H7 (cell line): ENCODE measurements around the gene METTL17. TPM values are rescaled to one million over a fixed set of nuclear protein-coding genes. Genes with fewer than 3 reads are reported as not detected.
"Not testable (repeated sequence)": the region's sequence is repeated elsewhere in the genome, so short reads cannot be mapped to it uniquely, and the experiment has no call there.

ENCODE experiments used
- DNase-seq: peaks from one replicate; pipeline ENCODE4 v3.0.0; 2012
- H3K27me3 ChIP-seq: 2 replicates; pipeline ENCODE4 v1.6.0; 2011; ENCODE audit warnings: mild to moderate bottlenecking, low read length; ENCODE audit not compliant: control insufficient read depth, insufficient read depth
- H3K36me3 ChIP-seq: replicated peaks from 2 replicates; pipeline ENCODE4 v1.5.1; 2011; ENCODE audit warnings: low read length; ENCODE audit not compliant: control insufficient read depth, insufficient read depth
- H3K4me3 ChIP-seq: 2 replicates; pipeline ENCODE4 v1.5.1; 2011; ENCODE audit warnings: low read depth, mild to moderate bottlenecking, control low read depth, low read length, moderate library complexity; ENCODE audit not compliant: insufficient read depth
- total RNA-seq: library from RNA; depleted of rRNA; stranded (reverse); fragments of >200 nt; shearing (Covaris generic); gene quantifications from 2 replicates; pipeline ENCODE4 v1.2.3, GENCODE V29; 2014

METTL17 gene
- total RNA-seq, 1 experiment from 2014 or later, result 109 TPM

- Histone ChIP-seq H3K36me3 (no peaks in the 10 kb centered on the region), H3K27me3 (no peaks in the 10 kb centered on the region; the same call in 1 of the 2 replicates), H3K4me3 (no peak overlapping the region)
- DNase-seq, result no peak
These were observed 8.9 kb upstream of the METTL17 start for GRCh38 chr14:20980906-20981305.

- DNase-seq, result no peak
- no peaks in the 10 kb centered on the region for H3K36me3 ChIP-seq
These were observed 7.0 kb upstream of the METTL17 start for GRCh38 chr14:20982646-20983369.

DNA sequence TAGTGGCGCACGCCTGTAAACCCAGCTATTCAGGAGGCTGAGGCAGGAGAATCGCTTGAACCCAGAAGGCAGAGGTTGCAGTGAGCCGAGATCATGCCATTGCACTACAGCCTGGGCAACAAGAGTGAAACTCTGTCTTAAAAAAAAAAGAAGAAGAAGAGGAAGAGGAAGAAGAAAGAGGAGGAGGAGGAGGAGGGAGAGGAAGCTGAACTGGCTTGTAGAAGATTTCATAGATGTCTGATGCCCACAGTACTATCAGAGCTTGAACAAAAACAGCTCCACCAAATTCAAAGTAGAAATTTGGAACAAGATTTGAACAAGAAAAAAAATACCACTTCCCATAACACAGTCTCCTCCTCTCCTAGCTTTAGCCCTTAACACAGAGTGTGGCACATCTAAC lies 4.1 kb upstream of the METTL17 start:
- H3K4me3 ChIP-seq, H3K36me3 ChIP-seq, H3K27me3 ChIP-seq, DNase-seq: not testable (repeated sequence)

More at GRCh38 chr14:20982646-20983369, 7.0 kb upstream of the METTL17 start:
- H3K27me3 ChIP-seq, result no peaks in the 10 kb centered on the region; the same call in 1 of the 2 replicates
- no peak overlapping the region for H3K4me3 ChIP-seq

- no peak overlapping the region for H3K4me3 ChIP-seq
- no peak for DNase-seq
- H3K27me3 ChIP-seq, result no peaks in the 10 kb centered on the region; the same call in 1 of the 2 replicates
- H3K36me3 ChIP-seq, result no peaks in the 10 kb centered on the region
These were observed 3.0 kb upstream of the METTL17 start for GRCh38 chr14:20986811-20987210.

GRCh38 chr14:20988717-20989470 lies 886 bp upstream of the METTL17 start:
- no peak for DNase-seq
- H3K4me3 ChIP-seq, result peak overlapping the region; percentile 19
- peaks cover 8% of the 10 kb centered on the region for H3K36me3 ChIP-seq
- no peaks in the 10 kb centered on the region for H3K27me3 ChIP-seq

DNA sequence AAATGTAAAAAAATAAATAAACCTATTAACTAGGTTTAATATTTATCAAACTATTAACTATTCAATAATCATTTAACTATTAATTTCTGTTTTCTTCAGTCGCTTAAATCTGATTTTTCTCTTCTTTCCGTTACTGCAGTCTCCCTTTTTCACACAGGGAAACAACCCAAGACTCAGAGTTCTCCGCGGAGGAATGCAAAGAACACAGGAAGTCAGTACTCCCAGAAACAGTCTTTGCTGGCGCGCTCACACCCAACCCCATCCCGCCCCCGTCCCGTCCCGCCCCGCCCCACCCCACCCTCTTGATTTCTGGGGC lies 351 bp upstream of the METTL17 start:
- Histone ChIP-seq H3K4me3 (peak overlapping the region; percentile 92), H3K36me3 (peaks cover 8% of the 10 kb centered on the region), H3K27me3 (no peaks in the 10 kb centered on the region)
- no peak for DNase-seq

GRCh38 chr14:20996521-20996920 lies 6.7 kb downstream of the METTL17 start:
- H3K36me3 ChIP-seq, result peaks cover 28% of the 10 kb centered on the region
- no peak overlapping the region for H3K4me3 ChIP-seq
- H3K27me3 ChIP-seq, result no peaks in the 10 kb centered on the region
- DNase-seq, result no peak

DNA sequence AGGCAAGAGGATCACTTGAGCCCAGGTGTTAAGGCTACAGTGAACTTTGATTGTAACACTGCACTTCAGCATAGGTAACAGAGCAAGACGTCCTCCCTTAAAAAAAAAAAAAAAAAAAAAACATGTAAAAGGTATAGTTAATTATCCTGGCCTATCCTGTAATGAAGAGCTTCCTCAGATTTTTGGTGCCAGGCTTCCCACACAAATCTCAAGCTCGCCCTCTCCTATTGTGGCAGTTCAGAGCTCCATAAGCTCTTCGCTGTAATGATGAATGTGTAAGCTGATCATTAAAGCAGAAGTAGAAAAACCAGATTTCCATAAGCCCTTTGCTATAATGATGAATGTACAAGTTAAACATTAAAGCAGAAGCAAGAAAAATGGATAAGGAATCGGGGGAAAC lies 7.3 kb downstream of the METTL17 start:
- no peak for DNase-seq
- no peak overlapping the region for H3K4me3 ChIP-seq
- H3K36me3 ChIP-seq, result peaks cover 26% of the 10 kb centered on the region
- no peaks in the 10 kb centered on the region for H3K27me3 ChIP-seq

DNA sequence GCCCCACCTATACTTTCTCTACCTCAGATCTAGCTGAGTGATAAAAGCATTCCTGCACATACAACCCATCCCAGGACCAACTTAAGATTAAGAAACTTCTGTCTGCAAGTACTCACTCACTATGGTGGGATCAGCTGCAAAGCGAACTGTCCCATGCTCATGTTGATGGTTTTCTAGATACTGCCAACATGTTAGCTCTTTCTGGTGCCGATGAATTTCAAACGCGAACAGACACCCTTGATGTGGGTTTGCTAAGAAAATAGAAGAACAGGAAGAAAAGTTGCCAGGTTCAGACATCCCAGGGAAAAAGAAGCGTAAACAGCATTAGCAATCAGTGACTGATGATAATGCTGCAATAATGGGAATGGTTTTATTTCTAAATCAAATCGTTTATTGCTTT lies 7.8 kb downstream of the METTL17 start:
- Histone ChIP-seq H3K36me3 (peaks cover 23% of the 10 kb centered on the region), H3K4me3 (no peak overlapping the region), H3K27me3 (no peaks in the 10 kb centered on the region)
- no peak for DNase-seq

GRCh38 chr14:20998139-20998538 lies 8.4 kb downstream of the METTL17 start:
- H3K27me3 ChIP-seq, result no peaks in the 10 kb centered on the region
- no peak for DNase-seq
- no peak overlapping the region for H3K4me3 ChIP-seq
- H3K36me3 ChIP-seq, result peaks cover 21% of the 10 kb centered on the region

- peak; percentile 61 for DNase-seq
- Histone ChIP-seq H3K27me3 (no peaks in the 10 kb centered on the region), H3K4me3 (no peak within 1 kb of the TSS), H3K36me3 (peaks cover 20% of the 10 kb centered on the region)
These were observed 9.0 kb downstream of the METTL17 start, which contains the start of gene SLC39A2 for GRCh38 chr14:20998674-20999366. SLC39A2 (plus strand) TSS chr14:20999293; CDS start chr14:20999447, 154 bp downstream.

DNA sequence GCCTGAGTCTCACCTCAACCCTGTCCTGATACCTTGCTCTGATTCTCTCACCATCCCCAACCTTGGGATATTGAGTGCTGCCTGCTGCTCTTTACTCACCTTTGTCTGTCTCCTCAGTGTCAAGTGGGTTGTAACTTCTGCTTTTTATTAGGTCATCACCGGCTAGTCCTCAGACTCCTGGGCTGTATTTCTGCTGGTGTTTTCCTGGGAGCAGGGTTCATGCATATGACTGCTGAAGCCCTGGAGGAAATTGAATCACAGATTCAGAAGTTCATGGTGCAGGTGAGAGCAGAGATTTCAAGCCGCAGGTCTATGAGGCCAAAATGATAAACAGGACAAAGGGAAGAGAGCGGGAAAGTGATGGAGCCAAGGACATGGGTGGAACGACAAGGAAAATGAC lies 9.8 kb downstream of the METTL17 start:
- DNase-seq, result no peak
- Histone ChIP-seq H3K27me3 (no peaks in the 10 kb centered on the region), H3K4me3 (no peak overlapping the region), H3K36me3 (peaks cover 19% of the 10 kb centered on the region)

DNA sequence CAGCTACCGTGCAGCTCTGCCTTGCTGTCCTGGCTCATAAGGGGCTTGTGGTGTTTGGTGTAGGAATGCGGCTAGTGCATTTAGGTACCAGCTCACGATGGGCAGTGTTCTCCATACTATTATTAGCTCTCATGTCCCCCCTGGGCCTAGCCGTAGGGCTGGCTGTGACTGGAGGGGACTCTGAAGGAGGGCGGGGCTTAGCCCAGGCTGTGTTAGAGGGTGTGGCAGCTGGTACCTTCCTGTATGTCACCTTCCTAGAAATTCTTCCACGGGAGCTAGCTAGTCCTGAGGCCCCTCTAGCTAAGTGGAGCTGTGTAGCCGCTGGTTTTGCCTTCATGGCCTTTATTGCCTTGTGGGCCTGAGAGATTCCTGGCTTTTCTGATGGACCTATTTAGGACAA lies 11.4 kb downstream of the METTL17 start:
- H3K36me3 ChIP-seq, result peaks cover 4% of the 10 kb centered on the region

GRCh38 chr14:21003788-21004346 lies 14.1 kb downstream of the METTL17 start:
- Histone ChIP-seq H3K4me3 (no peak overlapping the region), H3K27me3 (no peaks in the 10 kb centered on the region), H3K36me3 (no peaks in the 10 kb centered on the region)
- DNase-seq, result no peak

More for the DNA sequence above, 11.4 kb downstream of the METTL17 start:
- H3K27me3 ChIP-seq, result no peaks in the 10 kb centered on the region
- DNase-seq, result no peak
- no peak overlapping the region for H3K4me3 ChIP-seq
